Measurements from ENCODE around the gene CRYBG1.

CRYBG1 gene

GRCh38 chr6:106614166-106614565 lies 253.6 kb downstream of the CRYBG1 start:
- DNase-seq, result no peak

GRCh38 chr6:106614592-106615257 lies 254.2 kb downstream of the CRYBG1 start:
- no peak for DNase-seq

- DNase-seq, result no peak
Observed at GRCh38 chr6:106617302-106617701, 256.8 kb downstream of the CRYBG1 start.

- DNase-seq, result no peak
Observed at GRCh38 chr6:106617857-106618256, 257.3 kb downstream of the CRYBG1 start.

GRCh38 chr6:106618324-106618723 lies 257.8 kb downstream of the CRYBG1 start:
- DNase-seq, result no peak

- no peak for DNase-seq
Observed at GRCh38 chr6:106619223-106619622, 258.7 kb downstream of the CRYBG1 start.

GRCh38 chr6:106620931-106621672 lies 260.6 kb downstream of the CRYBG1 start:
- no peak for DNase-seq

All from NCI-H82 (cell line).